NCI-H2081 (cell line): ENCODE measurements around the gene LYAR.
"Not testable (repeated sequence)": the region's sequence is repeated elsewhere in the genome, so short reads cannot be mapped to it uniquely, and the experiment has no call there.

ENCODE experiments used
- DNase-seq, 2 experiments: peaks; one replicate each; lab custom pipeline; 2025; lab: John Stamatoyannopoulos, UW

Gene LYAR

GRCh38 chr4:4260185-4260751 is 29.7 kb downstream of the LYAR start:
- DNase-seq = peak in 1 of 2 experiments; percentile 34

GRCh38 chr4:4259484-4260100 is 30.4 kb downstream of the LYAR start:
- no peak for DNase-seq

- DNase-seq = not testable (repeated sequence)
Observed at GRCh38 chr4:4257705-4258104, 32.2 kb downstream of the LYAR start.

- DNase-seq = no peak
Observed at GRCh38 chr4:4256799-4257198, 33.2 kb downstream of the LYAR start.

- DNase-seq = no peak
Observed at GRCh38 chr4:4254666-4255065, 35.3 kb downstream of the LYAR start.

GRCh38 chr4:4254199-4254598 is 35.8 kb downstream of the LYAR start:
- DNase-seq = no peak

- no peak for DNase-seq
Observed at GRCh38 chr4:4249866-4250265, 40.1 kb downstream of the LYAR start.

GRCh38 chr4:4249342-4249741 is 40.6 kb downstream of the LYAR start:
- not testable (repeated sequence) for DNase-seq

GRCh38 chr4:4248885-4249203 is 41.1 kb downstream of the LYAR start:
- DNase-seq = no peak

- peak; percentile 88 to 95 for DNase-seq
Observed at GRCh38 chr4:4248029-4248884, 41.7 kb downstream of the LYAR start, which contains the start of gene TMEM128. Gene TMEM128 (minus strand): TSS chr4:4248223. CDS start chr4:4248202, 21 bp downstream.

- DNase-seq = no peak
Observed at GRCh38 chr4:4247696-4248028, 42.3 kb downstream of the LYAR start.

- no peak for DNase-seq
Observed at GRCh38 chr4:4245172-4245571, 44.8 kb downstream of the LYAR start.

GRCh38 chr4:4239551-4239950 is 50.4 kb downstream of the LYAR start:
- DNase-seq = not testable (repeated sequence)

GRCh38 chr4:4233610-4234009 is 56.3 kb downstream of the LYAR start:
- DNase-seq = no peak

- no peak for DNase-seq
Observed at GRCh38 chr4:4228356-4228668, 61.6 kb downstream of the LYAR start.

GRCh38 chr4:4227510-4228355 is 62.2 kb downstream of the LYAR start:
- no peak for DNase-seq

GRCh38 chr4:4226606-4227438 is 63.1 kb downstream of the LYAR start, which contains the start of gene OTOP1:
Gene OTOP1 (minus strand): TSS chr4:4226929. CDS start chr4:4226864, 65 bp downstream.
- DNase-seq = no peak

- no peak for DNase-seq
Observed at GRCh38 chr4:4225915-4226605, 63.9 kb downstream of the LYAR start.
